Measurements from ENCODE around the gene TPM3.
"Not testable (repeated sequence)": the region's sequence is repeated elsewhere in the genome, so short reads cannot be mapped to it uniquely, and the experiment has no call there.

TPM3 gene

GRCh38 chr1:154170547-154171222, 21.2 kb downstream of the TPM3 start:
- in situ Hi-C loops (cut with HindIII; ENCODE audit: low sequenced_read_pairs): no loop called here

GRCh38 chr1:154167461-154167860, 24.4 kb downstream of the TPM3 start:
- in situ Hi-C loops (cut with HindIII; ENCODE audit: low sequenced_read_pairs): no loop called here

GRCh38 chr1:154166207-154166606, 25.7 kb downstream of the TPM3 start:
- in situ Hi-C loops (cut with HindIII; ENCODE audit: low sequenced_read_pairs): no loop called here

DNA sequence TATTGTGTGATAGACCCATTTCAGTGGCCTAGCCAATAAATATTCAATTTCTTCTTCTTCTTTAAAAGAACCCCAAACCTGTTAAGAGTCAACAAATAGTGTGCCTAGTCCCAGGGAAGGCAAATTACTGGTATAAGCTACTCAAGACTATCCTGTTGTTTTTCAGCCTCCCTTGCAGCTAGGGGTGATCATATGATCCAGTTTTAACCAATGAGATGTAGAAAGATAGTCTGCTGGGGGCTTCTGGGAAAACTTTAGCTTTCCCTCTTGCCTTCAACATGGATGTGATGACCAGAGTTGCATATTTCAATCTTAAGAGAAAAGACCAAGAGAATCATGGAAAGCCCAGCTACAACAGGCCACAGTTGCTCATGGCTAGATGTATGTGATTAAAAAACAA, 32.3 kb downstream of the TPM3 start:
- in situ Hi-C loops (cut with HindIII; ENCODE audit: low sequenced_read_pairs): no loop called here

- in situ Hi-C loops (cut with HindIII; ENCODE audit: low sequenced_read_pairs): no loop called here
These were observed 33.4 kb downstream of the TPM3 start for GRCh38 chr1:154158307-154159125.

DNA sequence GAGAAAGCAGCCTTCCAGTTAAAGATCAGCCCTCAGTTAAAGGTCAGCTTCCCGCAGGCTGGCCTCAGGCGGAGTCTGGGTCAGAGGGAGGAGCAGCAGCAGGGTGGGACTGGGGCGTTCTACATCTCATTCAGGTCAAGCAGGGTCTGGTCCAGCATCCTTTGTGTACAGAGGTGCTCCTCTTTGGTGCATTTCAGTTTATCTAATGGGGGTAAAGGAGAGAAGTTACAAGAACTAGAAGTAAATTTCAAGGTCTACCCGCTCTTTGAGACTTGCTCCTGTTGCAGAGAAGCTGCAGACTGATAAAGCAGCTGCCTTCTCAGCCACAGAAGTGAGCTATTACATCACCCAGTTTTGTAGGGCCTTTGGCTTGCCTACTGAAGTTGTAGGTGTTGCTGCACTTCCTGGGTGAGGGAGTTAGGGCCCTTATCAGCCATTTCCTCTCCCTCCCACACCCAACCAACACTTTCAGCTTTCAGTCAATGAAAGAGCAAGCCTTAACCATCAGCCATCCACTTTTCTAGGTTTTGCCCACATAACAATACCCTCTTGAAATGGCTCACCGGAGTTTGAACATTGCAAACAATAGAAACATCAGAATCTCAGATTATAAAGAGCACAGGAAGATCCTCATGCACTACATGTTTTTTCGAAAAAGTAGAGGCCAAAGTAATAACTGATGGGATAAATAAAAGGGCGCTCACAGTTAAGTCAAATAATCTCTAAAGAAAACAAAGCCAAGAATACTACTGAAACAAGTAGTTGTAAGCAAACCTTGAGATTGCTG, 34.2 kb downstream of the TPM3 start:
- in situ Hi-C loops (cut with HindIII; ENCODE audit: low sequenced_read_pairs): no loop called here

GRCh38 chr1:154155251-154155650, 36.6 kb downstream of the TPM3 start:
- in situ Hi-C loops (cut with HindIII; ENCODE audit: low sequenced_read_pairs): no loop called here

GRCh38 chr1:154154534-154155191, 37.2 kb downstream of the TPM3 start, which contains the start of gene NUP210L:
TSS of gene NUP210L (minus strand) at chr1:154155073.
- in situ Hi-C loops (cut with HindIII; ENCODE audit: low sequenced_read_pairs): no loop called here

DNA sequence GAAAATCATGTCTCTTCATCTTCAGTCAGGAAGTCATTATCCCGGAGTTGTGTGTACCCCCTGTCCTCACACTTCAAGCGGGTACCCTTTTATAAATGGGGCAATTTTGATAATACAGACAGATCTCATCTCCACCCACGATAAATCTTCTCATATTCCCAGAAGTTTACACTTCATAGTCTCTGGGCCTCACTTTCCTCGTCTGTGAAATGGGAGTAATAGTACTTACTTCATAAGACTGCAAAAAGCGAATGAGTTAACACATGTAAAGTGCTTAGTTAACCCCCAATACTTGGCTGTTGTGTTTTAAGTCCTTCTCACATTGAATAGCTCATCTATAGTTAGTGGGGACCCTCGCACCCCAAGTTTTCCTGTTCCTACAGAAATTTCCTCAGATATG, 37.8 kb downstream of the TPM3 start:
- in situ Hi-C loops (cut with HindIII; ENCODE audit: low sequenced_read_pairs): no loop called here

DNA sequence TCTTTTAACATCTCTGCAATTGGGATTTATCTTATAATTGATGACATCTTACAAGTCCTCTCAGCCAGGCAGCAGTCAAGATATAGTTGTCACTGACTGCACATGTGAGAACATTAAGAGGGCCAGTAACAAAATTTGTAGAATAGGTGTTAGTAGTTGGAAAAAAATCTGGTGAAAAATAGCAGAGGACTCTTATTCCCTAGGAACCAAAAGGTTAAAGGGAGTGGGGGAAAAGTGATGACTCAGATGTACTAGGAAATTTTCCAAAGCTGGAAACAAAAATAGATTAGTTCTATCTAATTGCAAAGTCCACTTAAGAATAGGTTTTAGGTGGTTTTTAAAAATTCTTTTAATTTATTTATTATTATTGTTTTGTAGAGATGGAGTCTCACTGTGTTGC, 40.6 kb downstream of the TPM3 start:
- in situ Hi-C loops (cut with HindIII; ENCODE audit: low sequenced_read_pairs): no loop called here

- in situ Hi-C loops (cut with HindIII; ENCODE audit: low sequenced_read_pairs): no loop called here
These were observed 43.1 kb downstream of the TPM3 start for GRCh38 chr1:154148807-154149206.

- in situ Hi-C loops (cut with HindIII; ENCODE audit: low sequenced_read_pairs): not testable (repeated sequence)
These were observed 44.4 kb downstream of the TPM3 start for GRCh38 chr1:154147505-154147904.

GRCh38 chr1:154145986-154146385, 45.9 kb downstream of the TPM3 start:
- in situ Hi-C loops (cut with HindIII; ENCODE audit: low sequenced_read_pairs): no loop called here

- in situ Hi-C loops (cut with HindIII; ENCODE audit: low sequenced_read_pairs): no loop called here
These were observed 49.5 kb downstream of the TPM3 start for GRCh38 chr1:154142358-154142757.

DNA sequence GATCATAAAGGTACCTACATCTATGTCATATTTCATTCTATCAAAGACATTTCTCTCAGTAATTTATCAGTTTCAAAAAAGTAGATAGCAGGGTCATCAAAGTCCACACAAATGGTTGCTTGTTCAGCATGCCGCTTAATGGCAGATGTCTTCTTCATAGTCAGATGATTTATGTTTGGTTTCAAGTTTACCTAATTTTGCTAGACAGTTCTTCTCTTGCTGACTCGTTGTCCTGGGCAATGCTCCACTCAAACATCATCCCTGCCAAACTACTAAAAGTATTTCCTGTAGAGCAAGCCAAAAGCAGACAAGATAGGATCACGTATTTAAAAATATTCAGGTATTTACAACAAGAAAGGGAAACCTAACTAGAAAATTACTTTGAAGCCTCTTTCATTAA, 50.7 kb downstream of the TPM3 start:
- in situ Hi-C loops (cut with HindIII; ENCODE audit: low sequenced_read_pairs): no loop called here

DNA sequence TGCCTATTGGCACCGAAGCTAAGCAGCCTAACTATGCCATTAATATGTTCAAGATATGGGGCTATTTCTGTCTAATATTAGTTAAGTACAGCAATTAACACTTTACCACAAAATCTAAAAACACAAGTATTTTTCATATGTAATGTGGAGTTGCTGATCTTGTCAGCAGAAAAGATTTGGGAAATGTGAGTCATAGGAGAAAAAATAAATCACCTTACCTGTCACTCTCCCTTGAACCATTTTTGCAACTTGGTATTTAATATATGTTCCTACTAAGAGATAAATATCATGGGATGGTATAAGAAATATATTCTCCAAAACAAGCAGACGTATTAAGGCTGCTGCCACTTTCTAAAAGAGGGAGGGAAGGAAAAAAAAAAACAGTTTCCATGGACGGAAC, 54.0 kb downstream of the TPM3 start:
- in situ Hi-C loops (cut with HindIII; ENCODE audit: low sequenced_read_pairs): loop anchor here (5.0 kb wide), 2 partner anchors 76 to 116 kb away; no protein-coding TSS in a partner anchor

- in situ Hi-C loops (cut with HindIII; ENCODE audit: low sequenced_read_pairs): no loop called here
These were observed 58.6 kb downstream of the TPM3 start for GRCh38 chr1:154133256-154133655.

GRCh38 chr1:154129391-154129970, 62.4 kb downstream of the TPM3 start:
- in situ Hi-C loops (cut with HindIII; ENCODE audit: low sequenced_read_pairs): no loop called here

DNA sequence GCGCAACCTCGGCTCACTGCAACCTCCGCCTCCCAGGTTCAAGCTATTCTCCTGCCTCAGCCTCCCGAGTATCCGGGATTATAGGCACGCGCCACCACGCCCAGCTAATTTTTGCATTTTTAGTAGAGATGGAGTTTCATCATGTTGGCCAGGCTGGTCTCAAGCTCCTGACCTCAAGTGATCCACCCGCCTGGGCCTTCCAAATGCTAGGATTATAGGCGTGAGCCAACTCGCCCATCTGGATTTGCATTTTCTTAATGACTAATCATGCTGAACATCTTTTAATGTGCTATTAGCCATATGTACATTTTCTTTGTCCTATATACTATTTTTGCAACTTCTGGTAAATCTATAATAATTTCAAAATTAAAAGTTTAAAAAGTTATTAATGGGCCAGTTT, 68.7 kb downstream of the TPM3 start:
- in situ Hi-C loops (cut with HindIII; ENCODE audit: low sequenced_read_pairs): not testable (repeated sequence)

DNA sequence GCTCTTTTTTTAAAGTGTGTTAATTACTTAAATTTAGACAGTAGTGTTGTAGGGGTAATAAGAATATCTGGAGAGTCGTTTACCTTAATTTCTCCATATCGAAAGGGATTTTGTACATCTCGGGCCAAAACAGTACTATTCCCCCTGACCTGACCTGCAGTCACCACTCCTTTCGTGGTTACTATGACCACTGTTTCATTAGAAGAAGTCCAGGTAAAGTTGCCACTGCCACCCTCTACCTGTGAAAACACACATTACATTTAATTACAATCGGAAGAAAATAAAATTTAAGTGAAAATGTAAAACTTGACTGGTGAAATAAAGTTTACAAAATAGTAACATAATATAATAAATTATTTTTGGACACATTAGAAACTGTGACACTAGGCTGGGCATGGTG, 74.3 kb downstream of the TPM3 start:
- in situ Hi-C loops (cut with HindIII; ENCODE audit: low sequenced_read_pairs): no loop called here

DNA sequence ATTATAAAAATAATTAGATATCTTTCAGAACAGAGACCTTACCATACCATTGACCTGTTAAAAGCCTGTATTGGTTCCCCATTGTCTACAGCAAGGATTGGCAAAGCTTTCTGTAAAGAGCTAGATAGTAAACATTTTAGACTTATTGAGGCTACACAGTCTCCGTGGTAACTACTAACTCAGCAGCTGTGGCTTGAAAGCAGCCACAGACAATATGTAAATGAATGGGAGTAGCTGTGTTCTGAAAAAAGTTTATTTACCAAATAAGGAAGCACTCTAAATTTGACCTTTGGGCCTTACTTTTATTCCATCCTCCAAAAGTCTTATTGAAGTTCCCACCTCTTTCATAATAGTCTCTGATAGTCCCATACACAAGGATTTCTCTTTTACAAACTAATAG, 76.7 kb downstream of the TPM3 start:
- in situ Hi-C loops (cut with HindIII; ENCODE audit: low sequenced_read_pairs): no loop called here

Data from endothelial cell of hepatic sinusoid (primary cell).